Prostate gland (tissue), 2 donors: ENCODE results near the gene PHPT1.

Source experiments
- POLR2A ChIP-seq: fragments of 450-650 bp; IDR thresholded peaks from one replicate; pipeline ENCODE4 v1.6.1; 2016; ENCODE audit warnings: antibody characterized with exemption, mild to moderate bottlenecking
- POLR2AphosphoS5 ChIP-seq: sonication (generic); formaldehyde crosslinking; IDR thresholded peaks from one replicate; pipeline ENCODE4 v1.6.1; 2017; ENCODE audit warnings: antibody characterized with exemption
- TF ChIP-seq, protein P1 (sequence below), 4 experiments: fragments of 200-600 bp in 2 of 4; fragments of 450-650 bp in 2 of 4; sonication (generic) in 2 of 4; IDR thresholded peaks; 1 replicate in 3 of 4; 2 replicates in 1 of 4; pipeline ENCODE4 v1.5.1; 2016 to 2019; ENCODE audit warnings: antibody characterized with exemption in 4 of 4, mild to moderate bottlenecking in 2 of 4, moderate library complexity in 2 of 4

- no peak for TF ChIP-seq POLR2AphosphoS5
- TF ChIP-seq, protein P1, sequence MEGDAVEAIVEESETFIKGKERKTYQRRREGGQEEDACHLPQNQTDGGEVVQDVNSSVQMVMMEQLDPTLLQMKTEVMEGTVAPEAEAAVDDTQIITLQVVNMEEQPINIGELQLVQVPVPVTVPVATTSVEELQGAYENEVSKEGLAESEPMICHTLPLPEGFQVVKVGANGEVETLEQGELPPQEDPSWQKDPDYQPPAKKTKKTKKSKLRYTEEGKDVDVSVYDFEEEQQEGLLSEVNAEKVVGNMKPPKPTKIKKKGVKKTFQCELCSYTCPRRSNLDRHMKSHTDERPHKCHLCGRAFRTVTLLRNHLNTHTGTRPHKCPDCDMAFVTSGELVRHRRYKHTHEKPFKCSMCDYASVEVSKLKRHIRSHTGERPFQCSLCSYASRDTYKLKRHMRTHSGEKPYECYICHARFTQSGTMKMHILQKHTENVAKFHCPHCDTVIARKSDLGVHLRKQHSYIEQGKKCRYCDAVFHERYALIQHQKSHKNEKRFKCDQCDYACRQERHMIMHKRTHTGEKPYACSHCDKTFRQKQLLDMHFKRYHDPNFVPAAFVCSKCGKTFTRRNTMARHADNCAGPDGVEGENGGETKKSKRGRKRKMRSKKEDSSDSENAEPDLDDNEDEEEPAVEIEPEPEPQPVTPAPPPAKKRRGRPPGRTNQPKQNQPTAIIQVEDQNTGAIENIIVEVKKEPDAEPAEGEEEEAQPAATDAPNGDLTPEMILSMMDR (IDR thresholded peaks at IDR 0.05): no peak
- TF ChIP-seq POLR2A: no peak
These were observed 40.4 kb upstream of the PHPT1 start for GRCh38 chr9:136808806-136809158.
